Stomach (tissue), 4 donors: Measurements from ENCODE around the gene ADI1.

Experiments
- CTCF ChIP-seq, 7 experiments: fragments of 450-650 bp in 4 of 7; fragments of 200-600 bp in 3 of 7; sonication (generic) in 3 of 7; IDR thresholded peaks; one replicate each; pipeline ENCODE4 v1.5.1; 2016 to 2019; ENCODE audit warnings: antibody characterized with exemption in 7 of 7, control low read depth in 2 of 7, mild to moderate bottlenecking in 1 of 7
- POLR2A ChIP-seq, 4 donors: fragments of 450-650 bp; IDR thresholded peaks; one replicate each; pipeline ENCODE4 v1.6.1; 2016; ENCODE audit warnings: antibody characterized with exemption in 4 of 4, control low read depth in 2 of 4, mild to moderate bottlenecking in 1 of 4, moderate library complexity in 1 of 4
- POLR2AphosphoS5 ChIP-seq, 3 donors: sonication (generic); formaldehyde crosslinking; IDR thresholded peaks; one replicate each; pipeline ENCODE4 v1.6.1; 2016; ENCODE audit warnings: antibody characterized with exemption in 3 of 3

- TF ChIP-seq CTCF (IDR thresholded peaks at IDR 0.05) (no peak), POLR2AphosphoS5 (IDR thresholded peaks at IDR 0.05) (no peak), POLR2A (IDR thresholded peaks at IDR 0.05) (no peak)
These were observed 18.9 kb downstream of the ADI1 start for GRCh38 chr2:3500326-3500899.
